Stimulated activated CD8-positive, alpha-beta memory T cell treated with anti-CD3 and anti-CD28 coated beads, Interleukin-7, amount 100 ng/mL, for 1 hour (primary cell): ENCODE measurements around the gene NATD1.

Experiments used
- DNase-seq, 2 donors: peaks; one replicate each; pipeline ENCODE4 v3.0.0-alpha.2; 2020; ENCODE audit warnings: low read depth in 2 of 2

The NATD1 gene

DNA sequence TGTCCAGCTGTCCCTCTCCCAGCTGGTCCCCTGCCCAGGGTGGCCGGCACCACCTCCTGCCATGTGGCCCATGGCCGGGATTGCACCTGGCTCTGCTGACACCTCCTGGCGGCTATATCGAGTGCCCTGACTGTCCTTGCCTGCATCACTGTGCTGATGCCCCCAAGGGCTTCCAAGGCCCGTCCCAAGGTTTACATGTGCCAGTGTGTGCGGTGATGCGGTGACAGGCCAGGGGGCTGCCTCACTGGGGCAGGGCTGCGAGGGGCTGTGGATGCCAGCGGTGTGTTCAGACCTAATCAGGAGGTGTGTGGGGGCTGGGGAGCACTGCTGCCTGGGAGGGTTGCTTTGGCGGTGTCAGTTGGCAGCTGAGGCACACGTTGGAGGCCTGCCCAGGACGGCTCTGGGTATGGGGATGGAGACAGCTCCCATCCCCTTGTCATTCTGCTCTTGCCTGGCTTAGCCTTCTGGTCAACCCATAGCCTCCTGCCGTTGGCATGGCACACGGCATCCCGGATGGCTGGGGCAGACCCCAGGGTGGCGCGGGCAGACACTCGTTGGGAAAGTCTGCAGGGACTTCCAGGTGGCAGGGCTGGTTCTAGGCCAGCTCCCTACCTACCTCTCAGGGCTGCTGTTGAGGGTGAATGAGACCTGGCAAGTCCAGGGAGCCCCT lies 36.8 kb upstream of the NATD1 start:
- DNase-seq = no peak

DNA sequence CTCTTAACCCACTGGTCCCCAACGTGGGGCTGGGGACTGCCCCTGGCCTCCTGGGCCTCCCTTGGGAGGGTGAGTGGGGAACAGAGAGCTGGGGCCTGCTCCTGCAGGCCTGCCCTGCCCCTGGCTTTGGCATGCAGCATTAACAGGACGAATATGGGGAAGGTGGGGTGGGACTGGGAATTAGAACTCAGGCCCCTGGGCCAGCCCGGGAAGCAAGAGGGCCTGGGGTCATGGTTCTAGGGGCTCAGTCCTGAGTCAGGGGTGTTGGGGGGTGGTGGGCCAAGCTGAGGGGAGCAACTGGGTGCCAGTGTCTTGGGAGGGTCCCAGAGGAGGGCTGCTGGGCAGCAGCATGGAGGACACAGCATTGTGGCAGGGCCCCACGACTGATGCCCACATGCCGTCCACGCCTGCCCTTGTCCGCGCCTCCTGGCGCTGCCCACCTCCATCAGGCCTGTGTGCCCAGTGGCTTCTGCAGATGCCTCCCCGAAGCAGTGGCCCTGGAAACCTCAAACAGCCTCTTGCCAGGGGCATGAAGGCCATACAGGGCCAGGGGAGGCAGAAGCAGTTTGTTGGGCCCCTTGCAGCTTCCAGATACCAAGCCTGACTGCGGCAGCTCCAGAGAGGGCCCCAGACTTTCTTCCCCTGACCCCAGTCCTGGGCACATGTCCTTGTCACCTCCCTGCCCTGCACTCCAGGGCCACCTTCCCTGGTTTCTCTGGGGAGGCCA lies 36.1 kb upstream of the NATD1 start:
- no peak for DNase-seq

DNA sequence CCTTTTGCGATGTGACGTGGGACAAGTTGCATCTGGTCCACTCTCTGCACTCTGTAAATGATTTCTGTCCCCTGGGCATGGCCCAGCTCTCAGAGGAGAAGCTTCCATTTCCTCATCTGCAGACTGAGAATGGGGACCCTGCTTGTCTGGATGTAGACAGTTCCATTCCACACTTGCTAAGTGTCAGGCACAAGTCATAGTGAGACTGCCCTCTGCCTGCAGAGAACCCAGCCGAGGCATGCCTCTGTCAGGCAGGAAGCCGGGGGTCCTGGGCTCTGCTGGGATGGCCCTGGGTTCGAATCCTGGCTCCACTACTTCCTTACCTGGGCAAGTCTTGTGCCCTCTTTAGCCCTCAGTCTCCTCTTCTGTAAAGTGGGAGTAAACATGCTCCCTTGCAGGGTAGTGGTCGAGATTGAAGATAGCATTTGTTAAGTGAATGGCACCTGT lies 35.4 kb upstream of the NATD1 start:
- no peak for DNase-seq

DNA sequence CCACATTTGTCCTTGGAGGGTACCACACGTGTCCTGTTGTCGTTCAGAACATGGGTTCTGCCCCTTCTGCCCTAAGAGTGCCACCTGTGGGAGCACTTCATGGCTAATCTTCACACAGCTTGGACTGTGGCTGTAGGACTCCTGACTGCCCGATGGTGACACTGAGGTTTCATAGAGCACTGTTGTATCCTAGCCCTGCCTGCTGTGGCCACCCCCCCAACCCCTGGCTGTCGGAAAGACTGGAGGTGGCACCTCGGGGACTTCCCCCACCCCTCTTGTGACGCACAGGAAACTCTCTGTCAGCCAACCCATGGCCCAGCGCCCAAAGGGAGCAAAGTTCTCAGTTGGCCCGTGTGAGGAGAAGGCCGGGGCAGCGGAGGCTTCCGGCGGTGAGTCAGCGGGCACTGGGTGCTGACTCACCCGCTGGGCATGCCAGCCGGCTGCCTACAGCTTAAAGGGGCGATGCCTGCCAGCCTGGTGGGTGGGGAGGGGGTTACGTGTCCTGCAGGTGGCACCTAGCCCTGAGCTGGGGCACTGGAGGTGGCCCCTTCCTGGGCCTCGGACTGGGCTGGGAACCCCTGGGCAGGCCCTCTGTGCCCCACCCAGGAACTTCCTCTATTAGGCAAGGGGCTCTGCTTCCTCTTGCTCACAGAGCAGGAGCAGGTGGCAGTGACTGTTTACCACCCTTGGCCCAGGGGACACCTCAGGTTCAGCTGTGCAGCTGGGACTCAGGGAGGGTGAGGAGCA lies 34.7 kb upstream of the NATD1 start:
- DNase-seq = peak; percentile 94 to 95

DNA sequence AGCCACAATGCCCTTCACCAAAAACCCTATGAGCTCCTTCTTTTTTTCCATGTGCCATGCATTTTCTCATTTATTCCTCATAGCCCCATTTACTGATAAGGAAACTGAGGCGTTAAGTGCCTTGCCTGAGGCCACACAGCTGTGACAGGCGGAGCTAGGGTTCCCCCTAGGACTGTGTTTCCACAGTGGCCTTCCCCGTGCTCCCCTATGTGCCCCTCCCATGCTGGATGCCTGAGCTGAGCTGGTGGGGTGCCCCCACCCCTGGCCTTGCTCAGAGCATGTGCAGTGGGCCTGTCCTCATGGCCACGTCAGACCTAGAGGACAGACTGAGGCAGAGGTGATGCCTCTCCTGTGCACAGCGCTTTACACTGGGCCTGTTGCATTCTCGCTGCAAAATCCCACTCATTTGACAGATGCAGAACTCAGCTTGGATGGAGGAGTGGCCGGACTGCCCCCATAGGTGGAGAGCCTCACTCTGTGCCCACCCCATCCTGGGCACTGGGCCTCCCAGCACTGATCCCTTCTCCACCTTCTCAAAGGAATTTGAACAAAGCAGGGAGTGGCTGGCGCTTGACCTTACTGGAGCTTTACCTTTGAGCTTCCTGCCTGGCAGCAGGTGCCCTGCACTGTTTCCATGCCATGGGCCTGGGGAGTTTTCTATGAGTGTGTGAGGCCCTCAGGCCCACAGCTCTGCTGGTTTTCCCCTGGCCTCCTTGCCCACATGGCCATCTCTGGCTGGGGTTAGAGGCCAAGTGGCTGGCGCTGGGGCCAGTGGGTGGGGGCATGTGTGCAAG lies 33.9 kb upstream of the NATD1 start:
- no peak for DNase-seq

DNA sequence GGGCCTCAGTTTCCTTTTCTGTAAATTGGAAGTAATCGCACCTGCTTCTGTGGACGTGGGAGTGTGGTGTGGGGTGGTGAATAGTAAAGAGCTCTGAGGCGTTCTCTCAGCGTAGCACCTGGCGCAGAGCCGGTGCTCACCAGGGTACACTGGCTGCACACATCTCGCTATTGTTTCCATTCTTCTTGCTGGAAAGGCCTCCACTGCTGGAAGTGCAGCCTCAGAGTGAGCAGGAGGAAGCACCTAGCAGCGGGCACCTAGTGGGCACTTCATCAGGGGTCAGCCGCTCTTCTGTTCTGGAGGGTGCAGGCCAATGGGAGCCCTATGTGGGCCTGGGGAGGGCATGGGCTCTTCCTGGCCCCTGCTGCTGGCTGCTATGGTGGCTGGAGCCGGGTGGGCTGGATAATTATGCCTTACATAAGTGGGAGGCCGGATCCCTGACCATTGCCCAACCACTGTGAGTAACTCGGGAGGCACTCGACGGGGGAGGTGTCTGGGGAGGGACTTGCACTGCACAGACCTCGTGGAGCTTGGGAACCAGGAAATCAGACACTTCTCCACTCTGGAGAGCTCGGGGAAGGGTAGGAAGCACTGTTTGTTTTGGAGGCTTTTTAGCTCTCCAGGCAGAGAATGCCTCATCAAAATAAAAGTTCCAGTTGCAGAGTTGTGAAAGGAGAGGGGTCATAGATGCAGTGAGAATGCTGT lies 33.0 kb upstream of the NATD1 start:
- DNase-seq = no peak

DNA sequence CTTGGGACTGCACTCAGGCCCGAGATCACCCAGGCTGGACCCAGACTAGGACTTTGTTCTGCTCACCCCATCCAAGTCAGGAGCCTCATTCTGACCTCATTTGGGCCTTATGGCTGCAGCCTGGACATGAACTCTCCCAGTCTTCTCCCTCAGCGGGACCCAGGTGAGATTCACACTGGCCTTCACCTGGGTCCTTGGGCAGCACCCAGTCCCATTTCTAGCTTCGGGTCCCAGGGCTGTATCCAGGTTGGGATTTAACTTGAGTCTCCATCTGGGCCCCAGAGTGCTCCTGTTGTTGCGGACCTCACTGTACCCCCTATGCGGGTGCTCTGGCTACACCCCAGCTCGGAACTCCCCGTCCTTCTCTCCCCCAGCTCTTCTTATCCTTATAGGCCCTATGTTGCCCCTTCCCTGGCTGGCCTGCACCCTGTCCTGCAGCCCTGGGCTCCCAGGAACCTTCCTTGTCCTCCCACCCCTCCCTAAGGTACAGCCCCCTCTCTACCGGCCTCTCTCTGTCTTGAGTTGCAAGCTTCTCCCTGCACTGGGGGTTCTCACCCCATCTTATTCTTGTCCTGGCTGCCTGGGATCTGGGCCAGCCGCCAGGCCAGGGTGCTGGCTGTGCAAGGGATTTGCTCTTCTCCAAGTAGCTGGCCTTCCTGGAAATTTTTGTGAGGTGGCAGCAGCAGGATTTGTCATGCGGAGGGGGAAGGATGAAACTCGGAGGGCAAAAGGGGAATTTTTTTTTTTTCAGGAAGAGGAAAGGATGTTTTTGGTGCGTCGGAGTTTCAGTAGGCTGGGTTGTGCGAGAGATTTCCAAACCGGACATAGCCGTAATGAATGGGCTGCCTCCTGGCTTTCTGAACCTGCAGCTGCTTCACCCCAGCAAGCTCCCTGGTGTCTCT lies 32.2 kb upstream of the NATD1 start:
- no peak for DNase-seq

DNA sequence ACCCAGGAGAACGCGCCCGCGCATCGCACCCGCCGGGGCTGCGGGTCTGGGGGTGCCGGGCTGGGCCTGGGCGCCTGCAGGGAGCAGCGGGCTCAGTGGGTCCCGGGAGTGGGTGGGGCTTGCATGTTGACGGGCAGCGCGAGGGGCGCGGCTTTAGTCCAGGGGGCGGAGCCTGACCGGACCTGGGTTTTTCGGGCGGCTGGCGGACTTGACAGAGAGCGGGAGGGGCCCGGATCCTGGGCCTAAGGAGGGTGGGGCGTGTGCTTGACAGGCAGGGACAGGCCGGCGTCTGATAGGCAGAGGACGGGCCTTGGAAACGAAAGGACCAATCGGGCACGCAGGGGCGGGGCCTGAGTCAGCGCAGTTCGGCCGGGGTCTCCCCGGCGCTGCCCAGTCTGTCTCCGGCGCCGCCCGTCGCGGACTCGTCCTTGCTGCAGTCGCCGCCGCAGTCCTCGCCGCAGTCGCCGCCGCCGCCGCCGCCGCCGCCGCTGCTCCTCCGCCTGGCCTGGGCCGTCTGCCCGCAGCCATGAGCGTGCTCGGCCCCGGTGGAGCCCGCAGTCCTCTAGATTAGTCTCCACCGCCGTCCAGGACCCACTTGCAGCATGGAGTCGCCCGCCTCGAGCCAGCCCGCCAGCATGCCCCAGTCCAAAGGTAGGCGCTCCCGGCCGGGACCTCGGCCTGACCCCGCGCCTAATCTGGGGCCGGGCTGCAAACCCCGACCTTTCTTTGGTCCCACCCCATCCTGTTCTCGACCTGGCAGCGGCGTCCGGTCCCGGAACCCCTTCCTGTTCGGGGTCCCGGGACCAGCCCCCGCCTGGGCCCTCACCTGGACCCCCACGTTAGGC lies 31.3 kb upstream of the NATD1 start, which contains the start of gene MAP2K3:
TSS of gene MAP2K3 (plus strand) at position 393 of the 845 bp plus-strand sequence. CDS start at position 603, 210 bp downstream.
- DNase-seq = peak; percentile 86 to 88

DNA sequence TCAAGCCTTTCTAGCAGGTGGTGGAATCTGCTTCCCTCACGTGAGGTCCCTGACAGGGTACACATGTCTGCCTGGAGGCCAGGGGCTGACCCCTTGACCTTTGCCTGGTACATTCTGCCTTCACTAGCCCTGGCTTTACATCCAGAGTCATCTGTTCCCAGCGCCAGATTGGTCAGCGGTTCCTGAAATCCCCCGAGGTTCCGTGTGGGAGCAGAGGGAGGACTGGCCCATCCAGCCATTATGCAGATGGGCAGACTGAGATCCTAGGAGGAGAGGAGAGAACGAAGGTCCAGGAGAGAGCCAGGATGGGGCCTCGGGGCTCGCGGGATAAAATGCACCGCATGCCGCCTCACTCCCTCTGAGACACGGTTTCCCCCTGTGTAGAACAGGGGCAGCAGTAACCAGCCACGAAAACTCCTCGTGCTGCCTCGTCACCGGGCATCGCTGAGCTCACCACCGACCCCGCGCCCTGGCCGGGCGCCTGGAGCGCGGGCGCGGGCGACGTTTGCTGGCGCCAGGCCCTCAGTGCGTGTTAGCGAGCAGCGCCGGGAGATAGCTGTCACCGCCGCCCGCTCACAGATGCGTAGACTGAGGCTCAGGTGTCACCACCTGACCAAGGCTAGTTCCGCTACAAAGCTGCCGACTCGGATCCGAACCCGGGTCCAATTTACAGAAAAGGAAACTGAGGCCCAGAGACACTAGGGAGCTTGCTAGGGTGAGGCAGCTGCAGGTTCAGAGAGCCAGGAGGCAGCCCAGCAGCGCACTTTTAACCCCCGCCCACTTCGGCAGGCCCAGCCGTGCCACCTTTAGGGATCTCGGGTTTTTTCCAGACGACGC lies 30.5 kb upstream of the NATD1 start:
- DNase-seq = no peak

DNA sequence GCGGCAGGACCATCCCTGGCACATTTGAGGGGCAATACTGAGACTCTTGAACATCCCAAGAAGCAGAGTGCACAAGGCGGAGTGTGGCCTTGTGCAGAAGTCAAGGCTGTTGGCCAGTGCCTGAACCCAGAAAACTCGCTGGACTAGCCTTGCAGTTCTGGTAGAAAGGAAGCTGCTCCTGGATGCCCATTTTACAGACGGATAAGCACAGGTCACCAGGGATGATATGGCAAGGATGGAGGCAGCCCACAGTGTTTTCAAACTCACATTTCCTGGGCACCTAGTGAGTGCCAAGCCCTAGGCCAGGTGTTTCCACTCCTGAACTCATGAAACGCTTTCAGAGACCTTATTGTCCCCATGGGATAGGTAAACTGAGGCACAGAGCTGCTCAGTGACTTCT lies 29.6 kb upstream of the NATD1 start:
- DNase-seq = no peak

DNA sequence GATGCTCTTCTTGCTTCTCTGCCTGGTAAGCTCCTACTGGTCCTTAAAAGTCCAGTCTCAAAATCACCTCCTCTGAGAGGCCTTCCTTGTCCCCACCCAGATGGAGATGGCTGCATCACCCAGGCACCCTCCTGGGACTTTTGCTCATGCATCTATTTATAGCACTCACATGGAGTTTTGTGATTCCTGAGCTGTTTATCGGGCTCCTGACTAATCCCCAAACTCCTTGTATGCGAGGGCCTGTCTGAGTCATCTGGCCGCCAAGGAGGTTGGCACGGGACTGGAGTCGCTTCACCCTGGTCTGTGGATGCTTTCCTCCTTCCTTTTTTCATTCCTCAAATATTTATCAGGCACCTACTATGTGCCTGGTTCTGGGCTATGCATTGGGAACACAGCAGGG lies 29.0 kb upstream of the NATD1 start:
- DNase-seq = no peak

DNA sequence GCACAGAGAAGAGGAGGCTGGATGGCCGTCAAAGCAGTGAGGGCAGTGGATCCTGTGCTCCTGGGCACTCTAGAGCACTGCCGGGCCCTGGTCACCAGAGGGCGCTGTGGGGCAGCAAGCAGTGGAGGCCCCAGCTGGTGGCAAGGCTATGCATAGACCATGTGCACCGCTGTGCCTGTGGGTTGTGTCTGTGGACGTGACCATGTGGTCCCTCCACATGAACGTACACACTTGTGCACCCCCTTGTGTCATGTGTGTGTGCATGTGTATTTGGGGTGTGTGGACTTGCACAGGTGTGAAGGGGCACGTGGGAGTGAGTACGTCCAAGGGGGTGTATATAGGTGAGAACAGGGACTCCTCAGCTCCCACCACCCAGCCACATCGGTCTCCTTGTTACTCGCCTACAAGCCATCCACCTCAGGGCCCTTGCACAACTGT lies 26.9 kb upstream of the NATD1 start:
- DNase-seq = peak; percentile 71 to 84

DNA sequence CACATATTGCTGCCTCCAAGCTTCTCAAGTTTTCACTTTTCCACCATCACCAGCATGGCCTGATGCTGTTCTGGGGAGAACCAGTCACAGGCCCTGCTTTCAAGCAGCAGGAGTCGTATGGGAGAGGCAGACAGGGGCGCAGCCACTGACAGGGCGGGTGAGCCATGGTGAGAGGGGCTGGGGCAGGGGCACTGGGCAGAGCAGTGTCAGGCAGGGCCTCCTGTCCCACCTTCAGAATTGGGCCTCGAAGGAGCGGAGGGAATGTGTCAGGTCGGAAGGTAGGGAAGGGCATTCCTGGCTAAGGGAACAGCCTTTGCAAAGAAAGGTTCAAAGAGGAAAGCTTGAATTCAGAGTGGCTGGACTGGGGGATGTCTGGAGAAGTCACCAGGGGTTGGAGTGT lies 26.4 kb upstream of the NATD1 start:
- DNase-seq = no peak

DNA sequence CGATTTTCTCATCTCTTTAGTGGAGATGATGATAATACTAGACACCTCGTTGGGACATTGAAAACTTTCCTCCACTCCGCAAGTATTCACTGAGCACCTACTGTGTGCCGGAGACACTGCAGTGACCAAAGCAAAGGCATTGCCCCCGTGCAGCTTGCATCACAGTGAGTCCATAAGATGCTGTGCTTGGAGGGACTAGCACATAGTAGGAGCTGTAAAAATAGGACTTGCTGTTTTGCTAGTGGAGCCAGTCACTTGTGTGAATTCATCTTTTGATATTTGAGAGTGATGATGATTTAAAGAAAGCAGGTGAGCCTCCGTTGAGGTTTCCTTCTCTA lies 26.0 kb upstream of the NATD1 start:
- DNase-seq = no peak

DNA sequence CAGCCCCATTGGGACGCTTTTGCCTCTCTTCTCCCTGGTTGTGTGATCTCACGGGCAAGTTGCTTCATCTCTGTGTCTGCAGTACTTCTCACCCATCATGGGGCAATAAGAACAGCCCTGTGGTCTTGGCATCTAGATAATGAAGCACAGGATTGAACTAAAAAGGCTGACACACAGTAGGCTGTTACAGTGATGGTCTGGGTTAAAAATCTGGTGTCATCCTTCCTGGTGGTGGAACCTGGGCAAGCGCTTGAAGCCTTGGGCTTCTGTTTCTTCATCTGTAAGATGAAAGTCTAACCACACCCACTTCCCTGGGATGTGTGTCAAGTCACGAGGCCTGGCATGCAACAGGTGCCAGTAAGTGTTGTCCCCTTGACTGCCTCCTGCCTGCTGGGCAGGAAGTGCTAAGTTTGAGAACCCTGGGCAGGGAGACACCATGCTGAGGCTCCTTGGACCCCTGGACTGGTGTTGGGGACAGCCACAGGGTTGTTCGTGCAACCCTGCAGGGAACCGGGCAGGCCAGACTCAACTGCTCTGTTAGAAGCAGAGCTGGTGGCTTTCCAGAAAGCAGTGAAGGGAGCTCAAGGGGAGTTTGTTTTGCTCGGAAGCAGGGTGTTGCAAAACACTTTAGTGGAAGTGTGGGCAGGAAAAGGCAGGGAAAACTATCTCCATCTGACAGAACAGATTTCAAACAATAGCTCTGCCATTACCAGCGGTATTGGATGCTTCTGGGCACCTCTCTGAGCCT lies 25.4 kb upstream of the NATD1 start:
- no peak for DNase-seq

DNA sequence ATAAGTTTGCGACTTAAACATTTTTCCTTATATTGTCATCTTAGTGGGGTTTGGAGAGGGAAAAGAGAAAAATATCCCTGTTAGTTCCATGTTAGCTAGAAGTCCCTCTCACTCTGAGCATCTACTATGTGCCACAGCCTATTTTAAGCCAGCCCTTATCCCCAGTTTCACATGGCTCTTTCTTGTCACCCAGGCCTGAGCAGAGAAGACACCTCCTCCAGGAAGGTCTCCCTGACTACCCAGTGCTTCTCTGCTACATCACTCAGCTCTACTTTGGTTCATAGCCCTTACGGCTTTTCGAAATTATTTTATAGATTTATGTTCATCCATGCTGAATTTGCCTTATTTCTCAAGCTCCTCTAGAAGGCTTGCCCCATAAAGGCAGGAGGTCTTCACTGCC lies 24.1 kb upstream of the NATD1 start:
- DNase-seq = no peak

DNA sequence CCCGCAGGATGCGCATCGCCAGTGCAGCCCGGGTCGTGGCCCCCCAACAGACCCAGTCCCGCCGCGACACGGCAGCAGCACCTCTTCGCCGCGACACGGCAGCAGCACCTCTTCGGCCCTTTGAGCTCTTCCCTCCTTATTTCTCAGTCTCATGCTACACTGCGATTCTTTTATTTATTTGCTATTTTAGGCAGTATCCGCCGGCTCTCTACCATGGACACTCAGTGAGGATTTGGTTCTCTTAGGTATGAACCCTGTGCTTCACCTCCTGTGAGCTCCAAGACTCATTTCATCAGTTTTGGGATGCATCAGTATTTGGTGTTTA lies 23.0 kb upstream of the NATD1 start:
- DNase-seq = no peak
